HCT116 (cell line): Measurements from ENCODE around the gene IFNLR1. TPM values are rescaled to one million over a fixed set of nuclear protein-coding genes. Genes with fewer than 3 reads are reported as not detected.

Experiments used
- ATAC-seq: fragments of 200-7000 bp; cut with Tn5 transposase; 2 replicates; pipeline ENCODE4 v1.9.1; 2020; ENCODE audit warnings: mild to moderate bottlenecking, moderate library complexity
- BruUV-seq: library from RNA; stranded (reverse); fragments of 400-500 nt; replicated peaks from 2 replicates; lab custom pipeline; 2021; lab: Mats Ljungman, UMichigan
- CTCF ChIA-PET: fragments of 300-600 bp; sonication (Branson Sonifier 250); formaldehyde crosslinking; loops from one replicate; lab custom pipeline; 2021; ENCODE audit warnings: antibody characterized with exemption; lab: Charles Lee
- POLR2A ChIA-PET: fragments of 300-600, 350-600 bp; sonication (Branson Sonifier 250); formaldehyde crosslinking; loops from one replicate; lab custom pipeline; 2021; ENCODE audit warnings: antibody characterized with exemption; lab: Charles Lee
- RAD21 ChIA-PET, 2 experiments: fragments of 300-600 bp; sonication (Branson Sonifier 250); formaldehyde crosslinking; loops; one replicate each; lab custom pipeline; 2023; ENCODE audit warnings: low total read pairs in 2 of 2; ENCODE audit not compliant: uncharacterized antibody in 2 of 2, unreplicated experiment in 2 of 2, low non-redundant PET in 1 of 2; lab: Charles Lee
- DNase-seq: peaks from one replicate; pipeline ENCODE4 v3.0.0-alpha.2; 2010; ENCODE audit warnings: low read depth, low spot score
- H2AFZ ChIP-seq: fragments of 200-600 bp; shearing (Covaris generic), sonication (generic); 2 replicates; pipeline ENCODE4 v1.6.1; 2017; ENCODE audit warnings: low read depth, mixed run types, mixed read lengths, antibody characterized with exemption, low read length; ENCODE audit not compliant: poor library complexity, severe bottlenecking
- H3K27ac ChIP-seq: 2 replicates; pipeline ENCODE4 v1.5.1; 2012; ENCODE audit warnings: low read depth, low read length
- H3K27me3 ChIP-seq: fragments of 200-600 bp; sonication (generic); 2 replicates; pipeline ENCODE4 v1.6.1; 2016; ENCODE audit warnings: mixed run types, low read length, mixed read lengths; ENCODE audit not compliant: insufficient read depth
- H3K36me3 ChIP-seq, 2 experiments: fragments of 200-500 bp in 1 of 2; fragments of 200-600 bp in 1 of 2; sonication (Bioruptor generic) in 1 of 2; sonication (generic) in 1 of 2; 2 replicates each; pipeline versions ENCODE4 v1.5.1 to v1.6.1; 2014 to 2016; ENCODE audit warnings: low read length in 2 of 2, inconsistent platforms in 1 of 2, mixed read lengths in 1 of 2, mixed run types in 1 of 2; ENCODE audit not compliant: insufficient read depth in 2 of 2, control insufficient read depth in 1 of 2
- H3K4me1 ChIP-seq, 2 experiments: fragments of 200-600 bp in 1 of 2; sonication (generic) in 1 of 2; 2 replicates each; pipeline versions ENCODE4 v1.5.1 to v1.6.1; 2012 to 2017; ENCODE audit warnings: low read length in 2 of 2, inconsistent platforms in 1 of 2, mild to moderate bottlenecking in 1 of 2, mixed read lengths in 1 of 2, mixed run types in 1 of 2, moderate library complexity in 1 of 2; ENCODE audit not compliant: insufficient read depth in 2 of 2, control insufficient read depth in 1 of 2
- H3K4me2 ChIP-seq: fragments of 200-600 bp; sonication (generic); 2 replicates; pipeline ENCODE4 v1.6.1; 2017; ENCODE audit warnings: mixed run types, low read length, mixed read lengths
- H3K4me3 ChIP-seq, 2 experiments: fragments of 200-600 bp in 1 of 2; sonication (generic) in 1 of 2; replicated peaks in 1 of 2; 2 replicates each; pipeline ENCODE4 v1.5.1; 2011 to 2016; ENCODE audit warnings: low read length in 2 of 2, control low read depth in 1 of 2, low read depth in 1 of 2, mild to moderate bottlenecking in 1 of 2, mixed read lengths in 1 of 2, mixed run types in 1 of 2
- H3K79me2 ChIP-seq: fragments of 200-600 bp; sonication (generic); 2 replicates; pipeline ENCODE4 v1.6.1; 2017; ENCODE audit warnings: mild to moderate bottlenecking, mixed run types, low read length, moderate library complexity, mixed read lengths; ENCODE audit not compliant: insufficient read depth
- H3K9ac ChIP-seq: fragments of 200-600 bp; sonication (generic); 2 replicates; pipeline ENCODE4 v1.6.1; 2016; ENCODE audit warnings: low read length, mixed read lengths
- H3K9me2 ChIP-seq: fragments of 200-600 bp; sonication (generic), shearing (Covaris generic); 2 replicates; pipeline ENCODE4 v1.6.1; 2017; ENCODE audit warnings: mixed run types, mild to moderate bottlenecking, moderate library complexity; ENCODE audit not compliant: insufficient read depth
- H3K9me3 ChIP-seq, 2 experiments: fragments of 200-500 bp in 1 of 2; fragments of 200-600 bp in 1 of 2; sonication (Bioruptor generic) in 1 of 2; sonication (generic) in 1 of 2; 2 replicates each; pipeline ENCODE4 v1.6.1; 2014 to 2017; ENCODE audit warnings: low read length in 2 of 2, mixed read lengths in 2 of 2, inconsistent platforms in 1 of 2, low read depth in 1 of 2, mild to moderate bottlenecking in 1 of 2, mixed run types in 1 of 2, moderate library complexity in 1 of 2; ENCODE audit not compliant: control insufficient read depth in 1 of 2, insufficient read depth in 1 of 2
- H4K20me1 ChIP-seq: fragments of 200-600 bp; sonication (generic), shearing (Covaris generic); 2 replicates; pipeline ENCODE4 v1.6.1; 2017; ENCODE audit warnings: mixed run types, mild to moderate bottlenecking, moderate library complexity; ENCODE audit not compliant: insufficient read depth
- CBX3 ChIP-seq: IDR thresholded peaks from 2 replicates; pipeline ENCODE4 v1.6.1; 2012; ENCODE audit warnings: low read depth
- ELF1 ChIP-seq: IDR thresholded peaks from 2 replicates; pipeline ENCODE4 v1.6.1; 2012; ENCODE audit warnings: low read depth, borderline replicate concordance
- MAX ChIP-seq: IDR thresholded peaks from 2 replicates; pipeline ENCODE4 v1.6.1; 2012
- POLR2A ChIP-seq: IDR thresholded peaks from 2 replicates; pipeline ENCODE4 v1.7.0; 2011; ENCODE audit warnings: borderline replicate concordance; ENCODE audit not compliant: insufficient read depth, insufficient read length; ENCODE audit errors: extremely low read depth
- REST ChIP-seq: IDR thresholded peaks from 2 replicates; pipeline ENCODE4 v1.6.1; 2012; ENCODE audit warnings: low read depth
- SIN3A ChIP-seq: IDR thresholded peaks from 2 replicates; pipeline ENCODE4 v1.6.1; 2012; ENCODE audit warnings: low read depth
- SRF ChIP-seq: IDR thresholded peaks from 2 replicates; pipeline ENCODE4 v1.6.1; 2012; ENCODE audit warnings: low read depth
- ZBTB33 ChIP-seq: IDR thresholded peaks from 2 replicates; pipeline ENCODE4 v1.6.1; 2011; ENCODE audit warnings: mild to moderate bottlenecking, low read length, moderate library complexity; ENCODE audit not compliant: insufficient replicate concordance; ENCODE audit errors: extremely low read depth
- intact Hi-C: fragments of 100-400 bp; cut with micrococcal nuclease; formaldehyde crosslinking; loops from 2 replicates; pipeline ENCODE4 v1.10.0; 2022
- total RNA-seq: library from RNA; stranded (reverse); gene quantifications from one replicate; pipeline ENCODE4 v1.2.1, GENCODE V29; 2021; ENCODE audit not compliant: unreplicated experiment

Gene IFNLR1
- total RNA-seq, 1 experiment from 2014 or later = 7.6 TPM

GRCh38 chr1:24126672-24127023 is 60.4 kb downstream of the IFNLR1 start:
- no peak for DNase-seq
- Histone ChIP-seq H3K79me2 (no peaks in the 10 kb centered on the region), H3K27ac (no peak overlapping the region), H3K4me1 (no peaks in the 10 kb centered on the region), H3K4me3 (no peak overlapping the region), H3K36me3 (peaks cover 0 to 4% of the 10 kb centered on the region in 2 experiments; a peak in 1 of 4 replicates)
- RAD21 ChIA-PET = no interaction called here
- TF ChIP-seq MAX (no peak), SIN3A (no peak), ZBTB33 (no peak), POLR2A (no peak), SRF (no peak), CBX3 (no peak), REST (no peak), ELF1 (no peak)
- TF ChIP-seq, all 23 proteins: peak for 0
- ATAC-seq = no peak
- intact Hi-C loops = no loop called here
- CTCF ChIA-PET = interaction anchor here (1.1 kb wide), 1 partner anchor 24 kb away, joined by 4 read pairs; no protein-coding TSS in a partner anchor
- Histone ChIP-seq H3K4me2 (no peak overlapping the region), H2AFZ (no peak overlapping the region), H3K9me2 (no peaks in the 10 kb centered on the region), H3K9ac (no peak overlapping the region), H3K9me3 (peaks cover 0 to 9% of the 10 kb centered on the region in 2 experiments; a peak in 1 of 4 replicates), H3K27me3 (no peaks in the 10 kb centered on the region), H4K20me1 (no peaks in the 10 kb centered on the region)
- BruUV-seq = no TSS peak
- POLR2A ChIA-PET = interaction anchor here (0.6 kb wide), 1 partner anchor 24 kb away, joined by 4 read pairs; no protein-coding TSS in a partner anchor
